ENCODE results near the gene HOXA5.

Gene HOXA5

GRCh38 chr7:27160546-27161213 is 17.2 kb upstream of the HOXA5 start:
- DNase-seq (ENCODE audit: low read depth in 2 of 2), result peak; percentile 76 to 85
- peak overlapping the region; percentile 43 to 48 for H3K4me3 ChIP-seq (replicated peaks in 1 of 2; ENCODE audit: low read depth in 2 of 2, low read length in 2 of 2)
- TF ChIP-seq CTCF (IDR thresholded peaks at IDR 0.05; ENCODE audit: low read depth, low read length), result peak; percentile 97

- no peak for DNase-seq (ENCODE audit: low read depth in 2 of 2)
- H3K4me3 ChIP-seq (replicated peaks in 1 of 2; ENCODE audit: low read depth in 2 of 2, low read length in 2 of 2), result no peak overlapping the region
Observed at GRCh38 chr7:27160145-27160545, 16.7 kb upstream of the HOXA5 start.

GRCh38 chr7:27159266-27160144 is 16.0 kb upstream of the HOXA5 start:
- no peak overlapping the region for H3K4me3 ChIP-seq (replicated peaks in 1 of 2; ENCODE audit: low read depth in 2 of 2, low read length in 2 of 2)
- no peak for TF ChIP-seq CTCF (IDR thresholded peaks at IDR 0.05; ENCODE audit: low read depth, low read length)
- no peak for DNase-seq (ENCODE audit: low read depth in 2 of 2)

More at GRCh38 chr7:27160145-27160545, 16.7 kb upstream of the HOXA5 start:
- no peak for TF ChIP-seq CTCF (IDR thresholded peaks at IDR 0.05; ENCODE audit: low read depth, low read length)

- H3K4me3 ChIP-seq (replicated peaks in 1 of 2; ENCODE audit: low read depth in 2 of 2, low read length in 2 of 2), result no peak overlapping the region
- no peak for TF ChIP-seq CTCF (IDR thresholded peaks at IDR 0.05; ENCODE audit: low read depth, low read length)
- no peak for DNase-seq (ENCODE audit: low read depth in 2 of 2)
Observed at GRCh38 chr7:27158436-27159265, 15.2 kb upstream of the HOXA5 start.

- no peak for TF ChIP-seq CTCF (IDR thresholded peaks at IDR 0.05; ENCODE audit: low read depth, low read length)
Observed at GRCh38 chr7:27157702-27158431, 14.4 kb upstream of the HOXA5 start.

More at GRCh38 chr7:27157702-27158431, 14.4 kb upstream of the HOXA5 start:
- DNase-seq (ENCODE audit: low read depth in 2 of 2), result no peak
- H3K4me3 ChIP-seq (replicated peaks in 1 of 2; ENCODE audit: low read depth in 2 of 2, low read length in 2 of 2), result no peak overlapping the region

All from cardiac fibroblast (primary cell).